NCI-H187 treated with DMSO at 0.1 percent for 48 hours (cell line): Measurements from ENCODE around the gene LGR6.
"Not testable (repeated sequence)": the region's sequence is repeated elsewhere in the genome, so short reads cannot be mapped to it uniquely, and the experiment has no call there.

ENCODE experiments used
- DNase-seq: peaks from one replicate; lab custom pipeline; 2025; lab: John Stamatoyannopoulos, UW

The LGR6 gene

DNA sequence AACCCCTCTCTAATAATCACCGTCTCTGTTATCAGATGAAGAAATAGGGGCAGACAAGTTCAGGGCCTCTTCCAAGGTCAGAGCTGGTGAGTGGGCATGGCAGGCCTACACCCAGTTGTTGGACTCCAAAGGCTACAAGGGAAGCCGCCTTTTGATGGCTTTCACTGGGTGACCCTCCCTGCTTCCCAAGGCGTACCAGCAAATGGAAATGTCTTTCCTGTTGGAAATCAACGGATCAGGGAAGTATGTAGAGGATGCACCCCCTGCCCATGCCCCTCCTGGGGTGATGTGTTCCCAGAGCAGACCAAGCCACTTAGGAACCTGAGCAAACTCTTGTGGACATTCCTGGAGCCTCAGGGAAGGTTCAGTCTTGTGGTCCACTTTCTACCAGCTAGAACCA, 47.4 kb downstream of the LGR6 start:
- no peak for DNase-seq

DNA sequence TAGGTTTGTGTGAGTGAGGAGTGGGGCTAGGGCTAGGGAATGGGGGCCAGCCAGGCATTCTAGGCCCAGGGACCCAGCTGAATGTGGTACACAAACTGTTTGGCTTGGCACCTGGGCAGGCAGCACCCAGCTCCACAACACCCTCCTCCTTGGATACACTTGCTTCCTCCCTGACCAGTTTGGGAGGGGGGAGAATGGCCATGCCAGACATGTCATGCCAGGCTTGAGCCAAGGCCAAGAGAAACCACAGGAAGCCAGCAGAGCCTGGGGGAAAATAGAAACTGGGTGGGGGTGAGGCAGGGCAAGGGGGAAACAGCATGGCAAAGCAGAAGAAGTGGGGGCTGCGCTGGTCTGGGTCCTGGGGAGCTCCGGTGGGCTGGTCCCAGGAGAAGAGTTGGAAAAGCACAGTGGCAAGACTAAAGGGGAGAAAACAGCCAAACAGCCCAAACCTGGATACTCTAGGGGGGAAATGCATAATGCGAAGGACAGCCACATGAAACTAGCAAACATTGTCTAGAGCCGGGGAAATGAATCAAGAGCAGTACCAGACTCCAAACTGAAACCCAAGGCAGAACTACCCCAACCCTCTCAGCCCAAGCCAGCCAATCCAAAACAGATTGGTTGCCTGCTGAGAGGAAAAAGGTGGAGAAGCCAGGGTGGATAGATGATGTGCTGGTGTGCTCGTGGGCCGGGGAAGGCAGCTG, 47.9 kb downstream of the LGR6 start:
- DNase-seq, result no peak

DNA sequence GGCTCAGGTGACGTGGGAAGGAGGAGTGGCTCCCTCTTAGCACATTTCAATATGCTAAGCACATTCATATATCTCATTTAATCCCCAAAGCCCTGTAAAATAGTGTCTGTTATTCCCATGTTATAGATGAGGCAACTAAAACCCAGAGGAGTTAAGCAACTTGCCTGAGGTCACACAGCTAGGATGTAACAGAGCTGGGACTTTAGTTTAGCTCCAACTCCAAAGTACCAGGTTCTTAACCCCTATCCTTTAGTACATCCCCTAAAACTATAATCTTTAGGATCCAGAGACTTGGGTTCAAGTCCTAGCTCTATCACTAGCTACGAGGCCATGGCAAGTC, 48.5 kb downstream of the LGR6 start:
- DNase-seq, result no peak

DNA sequence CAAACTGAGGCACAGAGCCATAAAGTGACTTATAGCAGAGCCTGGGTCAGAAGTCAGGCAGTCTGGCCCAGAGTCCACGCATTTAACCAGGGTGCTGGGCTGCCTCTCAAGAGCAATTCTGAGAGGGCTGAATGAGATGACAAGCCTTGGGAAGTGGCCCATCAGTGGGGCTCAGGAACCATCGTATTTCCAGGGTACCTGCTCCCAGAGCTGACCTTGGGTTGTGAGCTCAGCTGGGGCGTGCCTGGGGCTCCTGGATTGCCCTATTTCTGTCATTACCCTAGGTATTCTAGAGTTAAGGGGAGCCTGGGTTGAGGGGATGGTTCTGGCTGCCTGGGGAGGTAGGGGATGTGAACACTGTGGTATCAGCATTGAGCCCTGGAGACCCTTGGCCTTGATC, 49.4 kb downstream of the LGR6 start:
- DNase-seq, result no peak

DNA sequence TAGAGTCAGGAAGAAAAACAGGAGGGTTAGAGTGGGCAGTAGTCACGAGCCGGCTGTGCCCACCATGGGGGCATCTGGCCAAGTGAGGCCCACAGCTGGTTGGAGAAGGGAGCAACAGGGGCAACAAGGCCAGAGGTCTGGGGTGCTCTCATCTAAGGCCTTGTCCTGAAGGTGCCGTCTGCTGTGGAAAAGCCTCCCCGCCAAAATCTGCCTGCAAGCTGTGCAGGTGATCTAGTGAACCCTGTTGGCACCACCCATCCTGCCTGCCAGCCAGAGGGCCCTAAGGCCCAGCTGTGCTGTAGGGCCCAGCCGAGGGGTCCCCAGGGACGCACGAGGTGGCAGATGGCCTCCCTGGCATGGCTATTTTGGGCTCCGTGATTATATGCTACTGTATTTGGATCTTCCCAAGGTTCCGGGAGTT, 51.3 kb downstream of the LGR6 start:
- no peak for DNase-seq

DNA sequence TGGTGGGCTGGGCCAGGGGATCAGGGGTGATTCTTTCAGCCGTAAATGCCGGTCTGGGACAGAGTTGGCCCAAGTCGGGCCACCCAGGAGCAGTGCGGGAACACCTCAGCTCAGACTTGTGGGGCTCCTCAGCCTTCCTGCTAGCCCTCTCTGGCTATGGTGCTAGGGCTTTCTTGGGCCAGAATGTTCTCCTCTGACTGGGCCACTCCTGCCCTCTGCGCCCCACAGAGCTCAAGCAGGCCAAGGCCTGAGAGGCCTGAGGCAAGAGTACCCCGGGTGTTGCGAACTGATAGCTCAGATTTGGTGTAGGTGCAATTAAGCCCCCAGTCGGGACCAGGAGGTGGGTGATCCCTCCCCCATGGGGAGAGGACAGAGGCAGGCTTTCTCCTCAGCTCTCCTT, 51.8 kb downstream of the LGR6 start:
- DNase-seq, result no peak

DNA sequence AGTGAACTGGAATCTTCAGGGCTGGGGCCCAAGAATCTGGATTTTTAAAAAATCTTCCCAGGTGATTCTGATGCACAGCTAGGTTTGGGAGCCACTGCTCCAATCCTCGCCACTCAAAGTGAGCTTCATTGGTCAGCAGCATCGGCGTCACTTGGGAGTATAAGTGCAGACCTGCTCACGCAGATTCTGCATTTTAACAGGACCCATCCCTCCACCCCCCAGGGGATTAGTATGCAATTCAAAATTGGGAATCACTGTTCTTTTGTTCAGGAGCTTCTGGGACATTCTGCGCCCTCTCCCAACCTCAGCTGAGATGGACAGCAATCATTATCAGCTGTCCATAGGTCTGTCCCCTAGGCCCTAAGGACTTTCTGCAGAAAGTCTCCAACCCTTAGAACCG, 53.5 kb downstream of the LGR6 start:
- DNase-seq, result no peak

DNA sequence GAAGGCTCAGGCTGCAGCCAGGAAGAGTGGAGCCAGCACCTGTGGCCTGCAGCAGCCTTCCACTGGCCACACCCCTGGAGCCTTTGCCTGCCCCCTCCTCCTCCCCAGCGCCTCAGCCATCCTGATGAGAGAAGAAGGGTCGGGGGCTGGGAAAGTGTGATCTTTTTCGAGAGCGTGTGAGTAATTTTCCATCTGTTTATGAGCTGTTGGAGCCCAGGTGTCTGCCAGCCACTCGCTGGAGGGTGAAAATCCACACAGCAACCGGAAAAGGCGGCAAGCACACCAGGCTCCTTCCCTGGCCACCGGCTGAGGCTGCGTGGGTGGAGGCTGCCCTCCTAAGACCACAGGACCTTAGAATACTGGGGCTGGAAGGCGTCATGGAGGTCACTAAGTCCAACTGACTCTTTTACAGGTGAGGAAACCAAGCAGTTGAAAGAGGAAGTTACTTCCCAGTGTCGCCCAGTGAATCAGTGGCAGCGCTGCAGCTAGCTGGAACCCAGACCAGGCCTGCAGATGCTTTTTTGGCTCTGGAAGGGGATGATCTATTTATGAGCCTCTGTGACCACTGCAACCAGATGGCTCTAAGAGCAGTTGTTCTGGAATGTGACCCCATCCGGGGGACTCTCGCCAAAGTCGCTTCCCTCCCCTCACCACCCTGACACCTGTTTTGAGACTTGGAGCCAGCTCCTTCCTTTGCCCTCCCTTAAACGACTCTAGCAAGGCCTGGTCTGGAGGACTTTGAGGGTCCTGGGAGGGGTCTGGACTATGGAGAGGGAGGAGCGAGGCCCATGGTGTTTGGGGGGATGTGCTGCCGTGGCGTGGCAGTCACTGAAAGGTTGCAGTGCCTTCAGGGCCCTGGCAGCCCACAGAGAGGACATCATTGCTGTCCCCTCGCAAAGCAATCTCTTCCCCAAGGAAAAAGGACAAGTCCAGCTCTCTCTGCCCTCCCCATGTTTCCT, 54.5 kb downstream of the LGR6 start:
- no peak for DNase-seq

DNA sequence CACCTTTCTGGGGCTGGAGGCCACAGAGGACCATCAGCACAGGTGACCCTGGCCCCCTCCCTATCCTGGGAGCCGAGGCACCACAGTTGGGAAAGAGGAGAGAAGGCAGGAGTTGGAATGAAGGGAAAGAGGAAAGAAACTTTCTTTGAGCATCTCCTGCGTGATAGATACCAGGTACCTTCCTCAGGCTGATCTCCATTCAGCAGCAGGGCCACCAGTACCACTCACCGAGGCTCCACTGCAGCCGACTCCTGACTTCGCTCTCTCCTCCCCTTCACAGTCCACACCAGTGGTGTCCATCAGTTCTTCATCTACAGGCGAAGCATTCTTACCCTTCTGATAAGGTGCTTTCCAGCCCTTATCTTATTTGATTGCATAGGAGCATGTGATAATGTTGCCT, 55.3 kb downstream of the LGR6 start:
- no peak for DNase-seq

DNA sequence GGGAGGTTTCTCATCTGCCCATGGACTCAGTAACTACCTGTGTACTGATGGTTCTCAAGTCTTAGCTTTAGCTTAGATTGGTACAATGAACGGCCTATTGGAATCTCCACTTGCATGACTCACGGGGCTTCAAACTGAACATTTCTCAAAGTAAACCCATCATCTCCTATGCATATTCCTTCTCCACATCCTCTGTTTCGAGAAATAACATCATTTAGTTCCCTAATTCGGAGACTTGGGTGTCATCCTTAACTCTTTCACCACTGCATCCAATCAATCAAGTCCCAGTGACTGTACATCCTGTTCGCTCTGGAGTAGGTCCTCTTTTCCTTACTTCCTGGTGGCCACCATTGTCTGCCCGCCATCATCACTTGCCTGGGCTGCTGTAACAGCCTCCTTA, 55.8 kb downstream of the LGR6 start:
- no peak for DNase-seq

DNA sequence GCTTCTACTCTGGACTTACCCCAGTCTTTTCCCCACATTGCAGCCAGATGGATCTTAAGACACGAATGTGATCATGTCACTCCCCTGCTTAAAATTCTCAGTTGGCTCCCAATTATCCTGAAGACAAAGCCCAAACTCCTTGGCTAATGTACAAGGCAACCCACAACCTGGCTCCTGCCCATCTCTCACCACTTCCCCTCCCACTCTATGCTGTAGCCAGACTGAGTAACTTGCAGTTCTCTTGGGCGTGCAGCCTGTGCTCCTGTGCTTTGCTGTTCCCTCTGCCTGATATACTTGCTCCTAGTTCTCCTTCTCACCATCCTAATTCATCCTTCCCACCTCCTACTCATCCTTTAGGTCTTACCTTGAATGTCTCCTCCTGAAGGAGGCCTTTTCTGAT, 56.2 kb downstream of the LGR6 start:
- no peak for DNase-seq

DNA sequence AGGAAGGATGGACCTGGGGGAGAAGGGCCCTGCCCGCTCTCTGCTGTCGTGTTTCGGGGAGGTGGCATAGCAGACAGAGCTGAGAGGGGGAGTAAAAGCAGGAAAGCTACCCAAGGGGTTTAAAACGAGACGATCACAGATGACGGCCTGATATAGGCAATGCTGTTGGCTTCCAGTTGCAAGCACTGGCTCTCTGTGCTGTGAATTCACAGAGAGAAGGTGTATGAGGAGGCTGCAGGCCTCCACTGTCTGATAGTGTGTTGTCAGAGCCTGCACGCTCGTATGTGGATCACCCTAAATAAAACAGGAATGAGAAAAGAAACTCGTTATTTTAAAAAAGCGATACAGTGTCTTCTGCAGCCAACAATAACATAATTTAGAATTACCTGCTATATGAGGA, 57.4 kb downstream of the LGR6 start:
- DNase-seq, result no peak

DNA sequence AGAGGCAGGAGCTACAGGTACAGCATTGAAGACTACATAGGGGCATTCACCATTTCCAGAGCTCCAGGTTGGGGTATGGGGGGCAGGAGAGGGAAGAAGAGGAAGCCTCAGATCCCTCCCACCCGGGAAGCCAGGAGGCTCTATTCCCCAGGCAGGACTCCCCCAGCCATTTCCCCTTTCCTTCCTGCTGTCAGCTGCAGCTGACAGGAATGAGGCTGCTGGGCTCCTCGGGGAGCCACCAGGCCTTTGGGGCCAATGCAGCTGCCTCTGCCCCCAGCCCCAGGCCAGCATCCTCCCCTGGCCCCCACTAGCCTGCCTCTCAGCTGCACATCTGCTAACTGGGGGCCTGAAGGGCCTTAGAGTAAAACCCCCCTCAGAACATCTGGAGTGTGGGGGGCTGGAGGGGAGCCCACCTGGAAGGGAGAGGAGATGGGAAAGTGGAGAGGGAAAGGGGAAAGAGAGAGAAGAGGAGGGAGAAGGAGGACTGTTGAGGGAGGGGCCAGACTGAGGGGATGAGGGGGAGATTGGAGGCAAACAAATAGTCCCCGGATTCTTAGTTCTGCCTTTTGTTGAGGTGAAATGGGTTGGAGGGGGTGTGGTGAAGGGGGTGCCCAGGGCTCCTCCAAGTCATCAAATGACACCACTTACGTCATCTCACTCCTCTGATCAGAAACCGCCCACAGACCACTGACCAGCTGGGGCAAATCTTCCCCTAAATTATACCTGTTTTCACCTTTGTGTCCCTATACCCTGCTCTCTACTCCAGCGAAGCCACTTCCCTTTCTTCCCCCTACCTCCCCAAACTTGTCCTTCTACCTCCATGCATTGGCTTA, 58.0 kb downstream of the LGR6 start:
- DNase-seq, result no peak

DNA sequence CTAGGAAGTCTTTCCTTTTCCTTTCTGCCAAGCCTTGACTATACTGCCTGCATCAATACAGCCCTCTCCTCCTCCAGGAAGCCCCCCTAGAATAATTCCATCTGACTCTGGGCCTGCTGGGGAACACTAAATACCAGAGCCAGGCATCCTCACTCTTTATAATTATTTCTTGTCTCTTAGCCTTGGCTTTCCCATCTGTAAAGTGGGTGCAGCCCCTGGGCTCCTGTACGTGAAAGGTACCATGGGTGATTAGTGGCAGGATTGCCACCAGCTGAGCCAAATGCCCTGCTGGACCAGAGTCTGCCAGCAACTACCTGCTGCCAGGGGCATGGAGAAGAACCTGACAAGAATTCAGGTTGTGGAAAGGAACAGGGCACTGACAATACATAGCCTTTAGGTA, 58.7 kb downstream of the LGR6 start:
- DNase-seq, result no peak

DNA sequence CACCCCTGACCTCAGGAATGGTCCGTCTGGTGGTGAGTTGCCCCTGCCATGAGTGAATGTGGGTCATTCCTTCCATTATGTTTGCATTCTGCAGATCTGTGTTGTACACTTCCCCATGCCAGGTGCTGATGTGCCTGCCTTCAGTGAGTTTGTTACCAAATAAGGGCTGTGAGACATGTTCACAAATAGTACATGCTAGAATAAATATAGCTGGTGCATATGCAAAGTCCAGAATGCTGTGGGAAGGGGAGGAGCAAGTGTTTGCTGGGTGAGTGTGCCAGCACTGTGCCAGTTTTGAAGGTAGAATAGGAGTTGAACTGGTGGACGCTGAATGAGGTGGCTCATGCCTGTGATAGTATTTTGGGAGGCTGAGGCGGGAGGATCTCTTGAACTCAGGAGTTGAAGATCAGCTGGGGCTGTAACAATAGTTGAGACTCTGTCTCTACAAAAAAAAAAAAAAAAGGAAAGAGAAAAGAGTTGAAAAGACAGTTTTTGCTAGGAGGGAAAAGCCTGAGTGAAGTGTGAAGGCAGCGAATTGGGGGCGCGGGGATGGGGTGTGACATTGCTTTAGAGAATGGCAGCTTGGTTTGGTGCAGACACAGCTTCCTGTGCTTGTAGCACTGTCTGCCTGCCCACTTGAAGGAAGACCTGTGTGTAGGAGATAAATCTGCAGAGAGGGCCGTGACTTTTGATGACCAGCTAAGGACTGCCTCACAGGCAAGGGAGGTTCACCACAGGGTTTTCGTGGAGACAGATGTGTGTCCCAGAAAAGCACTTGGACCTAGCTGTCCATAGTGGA, 61.1 kb downstream of the LGR6 start:
- no peak for DNase-seq

DNA sequence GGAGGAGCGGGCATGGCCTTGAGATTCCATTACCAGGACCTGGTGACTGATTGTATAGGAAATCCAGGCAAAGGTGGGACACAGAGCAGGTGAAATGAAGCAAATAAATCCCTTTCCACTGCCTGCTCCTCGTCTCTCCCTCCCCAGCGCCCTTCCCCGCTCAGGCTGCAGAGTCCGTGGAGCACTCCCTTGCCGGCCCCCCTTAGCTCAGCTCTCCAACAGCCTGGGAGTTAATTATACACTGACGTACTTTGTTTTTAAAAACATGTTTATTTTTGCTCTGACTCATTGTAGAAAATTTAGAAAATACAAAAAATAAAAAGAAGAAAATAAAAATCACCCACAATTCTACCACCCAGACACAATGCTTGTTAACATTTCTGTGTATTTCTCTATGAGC, 61.7 kb downstream of the LGR6 start:
- no peak for DNase-seq

DNA sequence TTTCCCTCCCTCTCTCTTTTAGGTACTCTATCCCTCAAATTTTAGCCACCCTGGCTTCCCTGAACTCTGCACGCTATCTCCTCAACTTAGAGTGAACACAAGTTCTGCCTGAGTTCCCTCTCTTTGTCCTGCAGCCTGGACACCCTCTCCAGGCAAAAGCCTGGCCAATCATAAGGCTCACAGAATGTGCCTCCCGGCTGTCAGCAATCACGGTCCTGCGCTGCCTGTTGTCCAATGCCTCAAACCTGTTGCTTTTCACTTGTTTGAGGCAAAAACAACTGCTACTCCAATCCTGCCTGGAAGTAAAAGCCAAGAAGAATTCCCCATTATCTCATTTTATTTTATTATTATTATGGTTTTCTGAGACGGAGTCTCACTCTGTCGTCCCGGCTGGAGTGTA, 66.1 kb downstream of the LGR6 start:
- DNase-seq, result no peak

DNA sequence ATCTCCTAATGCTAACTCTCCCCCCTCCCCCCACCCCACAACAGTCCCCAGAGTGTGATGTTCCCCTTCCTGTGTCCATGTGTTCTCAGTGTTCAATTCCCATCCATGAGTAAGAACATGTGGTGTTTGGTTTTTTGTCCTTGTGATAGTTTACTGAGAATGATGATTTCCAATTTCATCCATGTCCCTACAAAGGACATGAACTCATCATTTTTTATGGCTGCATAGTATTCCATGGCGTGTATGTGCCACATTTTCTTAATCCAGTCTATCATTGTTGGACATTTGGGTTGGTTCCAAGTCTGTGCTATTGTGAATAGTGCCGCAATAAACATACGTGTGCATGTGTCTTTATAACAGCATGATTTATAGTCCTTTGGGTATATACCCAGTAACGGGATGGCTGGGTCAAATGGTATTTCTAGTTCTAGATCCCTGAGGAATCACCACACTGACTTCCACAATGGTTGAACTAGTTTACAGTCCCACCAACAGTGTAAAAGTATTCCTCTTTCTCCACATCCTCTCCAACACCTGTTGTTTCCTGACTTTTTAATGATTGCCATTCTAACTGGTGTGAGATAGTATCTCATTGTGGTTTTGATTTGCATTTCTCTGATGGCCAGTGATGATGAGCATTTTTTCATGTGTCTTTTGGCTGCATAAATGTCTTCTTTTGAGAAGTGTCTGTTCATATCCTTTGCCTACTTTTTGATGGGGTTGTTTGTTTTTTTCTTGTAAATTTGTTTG, 67.8 kb downstream of the LGR6 start:
- not testable (repeated sequence) for DNase-seq

DNA sequence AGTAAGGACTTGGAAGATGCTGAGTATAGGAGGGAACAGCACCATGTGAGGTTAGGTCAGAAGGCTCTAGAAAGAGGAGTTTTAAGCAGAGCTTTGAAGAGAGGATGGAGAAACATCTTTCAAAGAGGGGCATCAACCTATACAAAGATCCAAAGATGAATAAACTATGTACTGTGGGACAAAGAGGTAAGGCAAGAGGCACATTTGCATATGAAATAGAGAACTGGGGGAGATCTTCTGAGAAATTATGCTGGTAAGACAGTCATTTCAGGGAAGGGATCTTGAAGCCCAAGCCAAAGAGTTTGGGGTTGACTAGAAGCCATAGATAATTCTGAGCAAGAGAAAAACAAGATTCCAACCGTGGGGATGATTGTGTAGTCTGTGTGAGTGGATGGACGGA, 70.0 kb downstream of the LGR6 start:
- no peak for DNase-seq

DNA sequence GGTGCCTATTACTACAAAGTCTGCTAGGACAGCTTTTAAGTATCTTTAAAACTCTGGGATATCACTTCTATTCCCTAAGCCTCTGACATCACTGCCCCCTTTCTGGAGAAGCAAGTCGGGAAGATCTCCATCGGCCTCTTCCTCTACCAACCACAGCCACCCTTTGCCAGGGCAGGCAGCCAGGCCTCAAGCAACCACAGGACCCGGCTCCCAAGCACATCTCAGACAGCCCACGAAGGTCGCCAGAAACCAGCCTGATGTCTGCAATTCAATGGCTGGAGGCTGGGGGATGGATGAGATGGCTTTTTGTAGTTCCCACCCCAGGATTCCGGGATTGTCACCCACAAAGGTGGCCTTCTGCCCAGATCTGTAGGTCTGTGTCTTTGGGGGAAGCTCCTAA, 70.7 kb downstream of the LGR6 start:
- no peak for DNase-seq

DNA sequence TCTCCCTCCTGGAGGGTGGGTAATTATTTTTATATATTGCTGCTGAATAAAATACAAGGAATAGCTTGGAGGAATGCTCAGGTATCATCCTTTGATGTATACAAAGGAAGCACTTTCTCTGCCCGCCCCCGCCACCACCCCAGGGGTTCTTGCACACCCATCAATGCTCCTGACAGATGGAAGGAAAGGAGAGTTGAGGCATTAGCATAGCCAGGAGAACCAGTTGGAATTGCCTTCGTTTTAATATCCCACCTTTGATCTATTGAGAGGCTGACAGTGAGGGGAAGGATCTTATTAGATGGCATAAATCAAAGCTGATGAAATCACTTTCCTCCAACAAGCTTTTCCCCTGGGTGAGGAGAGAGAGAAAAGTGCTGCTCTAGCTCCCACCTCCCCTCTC, 71.1 kb downstream of the LGR6 start:
- DNase-seq, result no peak
